Endodermal cell (in vitro differentiated cells): ENCODE measurements around the gene HOXC9. TPM values are rescaled to one million over a fixed set of nuclear protein-coding genes. Genes with fewer than 3 reads are reported as not detected.
A peak's percentile ranks its signal among the peaks of the same experiment; 100 is the strongest.

Source experiments
- DNase-seq: peaks from one replicate; pipeline ENCODE4 v3.0.0-alpha.2; 2017
- H3K27ac ChIP-seq: 2 replicates; pipeline ENCODE4 v1.5.1; 2013; ENCODE audit warnings: mild to moderate bottlenecking, low read depth, low read length, moderate library complexity
- H3K27me3 ChIP-seq: 2 replicates; pipeline ENCODE4 v1.6.1; 2013; ENCODE audit warnings: mild to moderate bottlenecking, low read length, moderate library complexity; ENCODE audit not compliant: insufficient read depth, control insufficient read depth, poor library complexity, severe bottlenecking
- H3K36me3 ChIP-seq: 2 replicates; pipeline ENCODE4 v1.7.0; 2013; ENCODE audit warnings: mild to moderate bottlenecking, low read length, moderate library complexity; ENCODE audit not compliant: control insufficient read depth, insufficient read depth
- H3K4me1 ChIP-seq: one replicate; pipeline ENCODE4 v1.7.0; 2013; ENCODE audit warnings: low read length; ENCODE audit not compliant: control insufficient read depth, insufficient read depth
- H3K4me3 ChIP-seq: 2 replicates; pipeline ENCODE4 v1.5.1; 2013; ENCODE audit warnings: mild to moderate bottlenecking, low read length, moderate library complexity
- H3K9ac ChIP-seq: 2 replicates; pipeline ENCODE4 v1.6.1; 2013; ENCODE audit warnings: mild to moderate bottlenecking, low read length, moderate library complexity; ENCODE audit not compliant: poor library complexity, severe bottlenecking; ENCODE audit errors: extremely low read depth
- H3K9me3 ChIP-seq: 2 replicates; pipeline ENCODE4 v1.6.1; 2013; ENCODE audit warnings: mild to moderate bottlenecking, low read length, moderate library complexity; ENCODE audit not compliant: control insufficient read depth
- H3K27ac Mint-ChIP-seq: 2 replicates; pipeline ENCODE4 v1.8.0; 2020; ENCODE audit warnings: mixed read lengths
- H3K27me3 Mint-ChIP-seq: 2 replicates; pipeline ENCODE4 v1.8.0; 2021; ENCODE audit warnings: mild to moderate bottlenecking, mixed read lengths; ENCODE audit not compliant: insufficient read depth
- H3K36me3 Mint-ChIP-seq: 2 replicates; pipeline ENCODE4 v1.8.0; 2020; ENCODE audit warnings: low read depth, mixed read lengths
- H3K4me1 Mint-ChIP-seq: 2 replicates; pipeline ENCODE4 v1.8.0; 2020; ENCODE audit warnings: mixed read lengths
- H3K4me3 Mint-ChIP-seq: 2 replicates; pipeline ENCODE4 v1.8.0; 2020; ENCODE audit warnings: mild to moderate bottlenecking, moderate library complexity, mixed read lengths
- H3K9me3 Mint-ChIP-seq: 2 replicates; pipeline ENCODE4 v1.8.0; 2020; ENCODE audit warnings: mild to moderate bottlenecking, mixed read lengths
- CTCF ChIP-seq: fragments of 200-600 bp; sonication (generic); conservative IDR thresholded peaks from 2 replicates; pipeline ENCODE4 v1.5.0; 2021; ENCODE audit warnings: antibody characterized with exemption, mild to moderate bottlenecking
- WGBS, 2 experiments: methylation state at CpG; one replicate each; pipeline versions ENCODE4 v1.1.5 to v1.1.7; 2013; ENCODE audit warnings: missing lambda C conversion rate in 2 of 2, mixed read lengths in 1 of 2; ENCODE audit not compliant: insufficient coverage in 1 of 2, insufficient read length in 1 of 2; 5-methylcytosine and 5-hydroxymethylcytosine counted together
- total RNA-seq, 2 donors: library from RNA; stranded (reverse); fragmentation: NEBNext Ultra II Directional in 1 of 2; extraction: Animal tissue kit (Norgen Biotek cat#: 25700) in 1 of 2; gene quantifications; 2 replicates in 1 of 2; 3 replicates in 1 of 2; pipeline ENCODE4 v1.2.1, GENCODE V29; 2021

Gene HOXC9
- total RNA-seq, 2 donors from 2014 or later = not detected

GRCh38 chr12:54005531-54005852, 5.5 kb downstream of the HOXC9 start:
- Mint-ChIP-seq H3K27me3 (peaks cover 99% of the 10 kb centered on the region), H3K4me3 (no peak overlapping the region), H3K9me3 (no peaks in the 10 kb centered on the region), H3K27ac (no peak overlapping the region), H3K36me3 (no peaks in the 10 kb centered on the region), H3K4me1 (peaks cover 3% of the 10 kb centered on the region)
- WGBS, 2 experiments = 7 to 11% methylated on average over 19 to 26 of the region's 26 CpGs
- Histone ChIP-seq H3K27me3 (peaks cover 99% of the 10 kb centered on the region), H3K9ac (no peak overlapping the region), H3K9me3 (no peaks in the 10 kb centered on the region), H3K36me3 (no peaks in the 10 kb centered on the region), H3K4me1 (no peaks in the 10 kb centered on the region), H3K4me3 (no peak overlapping the region), H3K27ac (no peak overlapping the region)
- no peak for TF ChIP-seq CTCF
- peak; percentile 73 for DNase-seq

- H3K27ac Mint-ChIP-seq = no peak overlapping the region
- H3K27me3 Mint-ChIP-seq = peaks cover 99% of the 10 kb centered on the region
- H3K4me3 Mint-ChIP-seq = no peak overlapping the region
These were observed 6.0 kb downstream of the HOXC9 start for GRCh38 chr12:54005853-54006558.

GRCh38 chr12:54006559-54007220, 6.7 kb downstream of the HOXC9 start:
- Mint-ChIP-seq H3K27ac (no peak overlapping the region), H3K36me3 (no peaks in the 10 kb centered on the region), H3K4me1 (peaks cover 3% of the 10 kb centered on the region), H3K9me3 (no peaks in the 10 kb centered on the region), H3K27me3 (peaks cover 99% of the 10 kb centered on the region), H3K4me3 (no peak overlapping the region)
- Histone ChIP-seq H3K4me1 (no peaks in the 10 kb centered on the region), H3K4me3 (no peak overlapping the region), H3K36me3 (no peaks in the 10 kb centered on the region), H3K27ac (no peak overlapping the region), H3K27me3 (peaks cover 99% of the 10 kb centered on the region), H3K9ac (no peak overlapping the region), H3K9me3 (no peaks in the 10 kb centered on the region)
- no peak for DNase-seq
- no peak for TF ChIP-seq CTCF
- 35 to 36% methylated on average over 9 to 22 of the region's 22 CpGs for WGBS, 2 experiments

More at GRCh38 chr12:54005853-54006558, 6.0 kb downstream of the HOXC9 start:
- TF ChIP-seq CTCF = peak; percentile 95
- H3K9me3 ChIP-seq = no peaks in the 10 kb centered on the region
- DNase-seq = peak; percentile 99
- H3K36me3 ChIP-seq = no peaks in the 10 kb centered on the region
- Mint-ChIP-seq H3K9me3 (no peaks in the 10 kb centered on the region), H3K36me3 (no peaks in the 10 kb centered on the region), H3K4me1 (peaks cover 3% of the 10 kb centered on the region)
- H3K27ac ChIP-seq = no peak overlapping the region
- no peaks in the 10 kb centered on the region for H3K4me1 ChIP-seq
- H3K4me3 ChIP-seq = no peak overlapping the region
- peaks cover 99% of the 10 kb centered on the region for H3K27me3 ChIP-seq
- WGBS, 2 experiments = 10 to 15% methylated on average over 28 to 39 of the region's 39 CpGs
- H3K9ac ChIP-seq = no peak overlapping the region
